Left ventricle myocardium superior (tissue), 1 donor: ENCODE results near the gene RAB6D. TPM values are rescaled to one million over a fixed set of nuclear protein-coding genes. Genes with fewer than 3 reads are reported as not detected.
"Not testable (repeated sequence)": the region's sequence is repeated elsewhere in the genome, so short reads cannot be mapped to it uniquely, and the experiment has no call there.

Experiments used
- ATAC-seq: fragments of 200-7000 bp; cut with Tn5 transposase; one replicate; pipeline ENCODE4 v1.9.1; 2020; ENCODE audit warnings: mild to moderate bottlenecking, moderate library complexity
- DNase-seq: peaks from one replicate; pipeline ENCODE4 v3.0.0-alpha.2; 2020
- intact Hi-C: fragments of 100-400 bp; cut with micrococcal nuclease; formaldehyde crosslinking; loops from one replicate; pipeline ENCODE4 v1.11.0; 2022
- long read RNA-seq: library from polyadenylated mRNA; unstranded; transcript quantifications from one replicate; pipeline ENCODE4 v2.0.0, GENCODE V29; 2021
- total RNA-seq: library from RNA; stranded (reverse); fragmentation: NEBNext Ultra II Directional; extraction: Animal tissue kit (Norgen Biotek cat#: 25700); gene quantifications from one replicate; pipeline ENCODE4 v1.2.1, GENCODE V29; 2021
- donor health status: DM: no; HTN: yes; CAD: no; lungs with severe emphysema.

RAB6D gene
- total RNA-seq, result 0.07 TPM
- long read RNA-seq, result 0 reads

DNA sequence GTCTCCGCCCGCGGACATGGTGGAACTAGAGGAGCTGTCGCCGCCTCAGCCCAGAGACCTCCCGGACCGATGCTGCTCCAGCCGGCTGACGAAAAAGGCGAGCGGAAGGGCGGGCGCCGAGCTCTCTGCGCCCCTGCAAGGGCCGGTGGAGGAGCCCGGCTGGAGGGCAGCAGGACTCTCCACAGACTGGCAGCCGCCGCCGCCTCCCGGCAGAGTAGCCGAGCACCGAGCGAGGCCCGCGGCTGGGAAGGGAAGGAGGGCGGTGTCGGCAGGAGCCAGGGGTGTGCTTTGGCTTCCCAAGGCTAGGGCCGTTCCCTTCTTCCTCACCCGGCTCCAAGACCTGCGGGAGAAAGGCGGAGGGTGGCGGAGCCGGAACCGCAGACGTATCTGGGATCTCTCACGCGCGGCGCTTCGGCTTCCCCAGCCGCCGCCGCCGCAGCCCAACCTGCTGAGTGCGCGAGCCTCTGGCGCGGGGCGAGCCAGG is at the start of gene RAB6D:
RAB6D (minus strand) TSS at position 466 of the 484 bp plus-strand sequence; CDS start at position 18, 448 bp downstream.
- ATAC-seq (peak; percentile 75), DNase-seq (peak; percentile 32)
- intact Hi-C loops, result not testable (repeated sequence)

DNA sequence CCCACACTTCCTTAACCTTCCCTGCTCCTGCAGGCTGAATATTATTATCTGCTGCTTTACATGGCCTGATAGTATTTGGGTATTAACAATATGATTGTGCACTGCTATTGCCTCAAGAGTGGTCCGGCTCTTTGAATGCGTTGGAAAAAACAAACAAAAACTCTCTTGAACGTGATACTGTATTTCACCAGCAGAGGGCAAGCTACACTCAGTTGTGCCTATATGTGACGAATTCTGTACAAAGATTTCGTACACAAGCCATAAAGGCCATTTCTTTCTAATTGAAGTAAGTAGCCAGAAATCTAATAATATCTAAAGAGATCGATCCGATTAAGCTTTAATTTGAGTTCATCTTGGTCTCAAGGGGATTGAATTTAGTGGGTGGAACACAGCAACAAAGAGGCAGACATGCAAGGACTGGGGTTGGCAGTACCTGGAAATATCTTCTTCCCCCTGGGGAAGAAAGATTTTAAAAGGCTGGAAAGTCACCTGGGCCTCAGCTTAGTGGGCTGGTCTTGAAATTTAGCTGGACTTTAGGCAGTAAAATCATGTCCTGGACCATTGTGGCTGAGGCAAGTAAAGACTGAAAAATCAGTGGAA is 49.3 kb upstream of the RAB6D start:
- DNase-seq, result no peak
- ATAC-seq, result peak; percentile 51
- intact Hi-C loops, result no loop called here

- intact Hi-C loops, result no loop called here
Observed at GRCh38 chr2:131410173-131410572, 46.2 kb upstream of the RAB6D start.

GRCh38 chr2:131408778-131409177 is 44.8 kb upstream of the RAB6D start:
- DNase-seq (no peak), ATAC-seq (no peak)
- intact Hi-C loops, result no loop called here

More at GRCh38 chr2:131410173-131410572, 46.2 kb upstream of the RAB6D start:
- ATAC-seq (no peak), DNase-seq (no peak)

DNA sequence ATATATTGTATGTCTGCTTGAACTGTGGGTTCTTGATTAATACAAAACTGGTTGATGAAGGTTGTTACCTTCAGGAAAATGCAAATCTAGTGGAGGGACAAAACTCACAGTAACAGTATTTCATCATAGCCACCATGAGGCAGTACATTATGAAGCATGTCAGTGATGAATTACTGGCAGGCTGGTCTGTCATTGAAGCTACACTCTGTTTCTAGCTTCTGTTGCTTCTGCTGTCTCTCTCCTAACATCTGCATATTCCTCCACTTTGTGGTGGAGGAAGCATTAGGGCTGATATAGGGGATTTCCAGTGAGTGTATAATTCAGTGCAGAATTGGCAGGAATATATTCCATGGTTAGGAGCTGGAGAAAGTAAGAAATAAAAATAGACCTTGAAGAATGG is 44.2 kb upstream of the RAB6D start:
- intact Hi-C loops, result no loop called here
- no peak for DNase-seq

DNA sequence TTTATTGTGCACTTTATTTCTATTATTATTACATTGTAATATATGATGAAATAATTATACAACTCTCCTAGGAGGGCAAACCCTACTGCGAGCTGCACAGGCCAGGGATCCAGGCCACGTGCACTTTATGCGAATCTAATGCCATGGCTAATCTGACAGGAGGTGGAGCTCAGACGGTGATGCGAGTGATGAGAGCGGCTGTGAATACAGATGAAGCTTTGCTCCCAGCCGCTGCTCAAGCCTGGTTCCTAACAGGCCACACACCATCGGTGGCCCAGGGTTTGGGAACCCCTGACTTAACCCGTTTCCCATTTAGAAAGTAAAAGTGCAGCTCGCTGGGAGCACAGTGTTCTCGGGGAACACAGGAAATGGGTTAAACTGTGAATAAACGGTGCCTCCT is 40.8 kb upstream of the RAB6D start:
- DNase-seq (no peak), ATAC-seq (no peak)
- intact Hi-C loops, result no loop called here

More for the DNA sequence above, 44.2 kb upstream of the RAB6D start:
- ATAC-seq, result no peak

DNA sequence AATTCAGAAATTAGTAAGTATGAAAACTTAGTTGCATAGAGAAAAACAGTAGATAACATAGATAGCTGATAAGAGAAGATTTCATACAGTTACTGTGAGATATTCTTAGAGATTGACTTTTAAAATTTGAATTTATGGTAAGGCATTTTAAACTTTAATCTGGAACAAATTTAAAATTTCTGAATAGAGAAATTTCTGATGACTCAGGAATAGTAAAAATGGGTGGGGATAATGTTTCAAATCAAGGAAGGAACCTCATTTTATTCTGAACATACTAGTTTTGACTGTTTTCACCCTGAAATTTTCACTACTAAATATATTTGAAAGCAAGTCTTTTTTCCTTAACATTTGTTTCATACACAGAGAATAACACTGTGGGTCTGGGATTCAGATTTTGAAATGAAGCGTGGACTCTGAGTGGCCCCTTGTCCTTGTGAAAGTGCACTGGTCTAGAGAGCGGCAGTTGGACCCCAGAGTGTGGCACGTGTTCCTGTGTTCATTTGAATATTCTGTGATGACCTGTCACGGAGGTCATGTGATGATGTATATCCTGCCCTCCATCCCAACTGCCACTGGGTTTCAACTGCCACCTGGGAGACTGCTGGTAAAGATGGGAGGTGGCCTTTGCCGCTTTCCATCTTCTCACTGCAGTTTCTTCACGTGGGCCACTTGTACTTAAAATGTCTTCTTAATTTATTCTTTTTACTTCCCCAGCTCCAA is 38.5 kb upstream of the RAB6D start:
- ATAC-seq, result no peak
- intact Hi-C loops, result no loop called here
- no peak for DNase-seq

- no peak for ATAC-seq
- no peak for DNase-seq
- intact Hi-C loops, result no loop called here
Observed at GRCh38 chr2:131400849-131401248, 36.9 kb upstream of the RAB6D start.

DNA sequence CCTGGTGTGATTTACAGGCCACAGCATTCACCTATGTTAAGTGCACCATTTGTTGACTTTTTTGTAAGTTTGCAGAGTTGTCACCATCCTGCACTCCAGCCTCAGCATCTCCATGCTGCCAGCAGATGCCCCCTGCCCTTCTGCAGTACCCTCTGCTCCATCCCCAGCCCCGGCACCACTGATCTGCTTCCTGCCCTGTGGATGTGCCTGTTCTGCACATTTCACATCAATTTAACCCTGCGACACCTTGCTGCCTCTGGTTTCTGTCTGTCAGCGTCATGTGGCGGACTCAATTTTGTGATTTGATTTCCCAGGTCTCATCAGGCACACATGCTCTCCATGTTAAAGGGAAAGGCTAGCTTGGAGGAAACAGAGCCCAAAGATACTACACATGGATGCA is 36.5 kb upstream of the RAB6D start:
- ATAC-seq, DNase-seq, intact Hi-C loops: not testable (repeated sequence)

- intact Hi-C loops, DNase-seq, ATAC-seq: not testable (repeated sequence)
Observed at GRCh38 chr2:131396209-131396608, 32.2 kb upstream of the RAB6D start.

DNA sequence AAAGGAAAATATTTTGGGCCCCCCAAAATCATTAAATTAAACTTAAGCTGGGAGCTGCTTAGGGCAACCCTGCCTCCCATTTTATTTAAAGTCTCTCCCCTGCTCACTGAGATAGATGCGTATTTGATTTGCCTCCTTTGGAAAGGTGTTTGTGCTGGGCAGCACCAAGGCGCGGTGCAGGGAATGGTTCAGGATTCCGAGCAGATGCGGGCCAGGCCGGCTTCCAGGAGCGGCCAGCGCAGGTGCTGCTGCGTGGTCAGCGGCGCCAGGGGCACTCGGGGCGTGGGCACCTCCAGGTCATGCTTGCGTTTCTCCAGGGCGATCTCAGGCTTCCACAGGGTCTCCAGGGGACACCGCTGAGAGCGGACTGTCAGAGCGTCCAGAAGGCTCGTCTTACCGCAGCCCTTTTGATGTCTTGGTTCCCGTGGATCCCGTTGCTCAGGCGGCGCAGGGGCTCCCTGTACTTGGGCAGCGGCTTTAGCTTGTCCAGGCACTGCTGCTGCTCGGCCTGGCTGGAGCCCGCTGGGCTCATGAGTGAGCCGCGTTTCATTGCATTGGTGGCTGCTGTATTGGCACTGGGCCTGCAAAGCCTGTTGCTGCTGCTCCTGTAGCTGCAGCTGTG is 31.2 kb upstream of the RAB6D start:
- ATAC-seq, result peak; percentile 71
- intact Hi-C loops, result not testable (repeated sequence)

GRCh38 chr2:131394147-131394931 is 30.4 kb upstream of the RAB6D start:
- ATAC-seq, result peak; percentile 83
- intact Hi-C loops, result no loop called here
- no peak for DNase-seq

More for the DNA sequence above, 31.2 kb upstream of the RAB6D start:
- not testable (repeated sequence) for DNase-seq

- DNase-seq, ATAC-seq, intact Hi-C loops: not testable (repeated sequence)
Observed at GRCh38 chr2:131391953-131392352, 28.0 kb upstream of the RAB6D start.

DNA sequence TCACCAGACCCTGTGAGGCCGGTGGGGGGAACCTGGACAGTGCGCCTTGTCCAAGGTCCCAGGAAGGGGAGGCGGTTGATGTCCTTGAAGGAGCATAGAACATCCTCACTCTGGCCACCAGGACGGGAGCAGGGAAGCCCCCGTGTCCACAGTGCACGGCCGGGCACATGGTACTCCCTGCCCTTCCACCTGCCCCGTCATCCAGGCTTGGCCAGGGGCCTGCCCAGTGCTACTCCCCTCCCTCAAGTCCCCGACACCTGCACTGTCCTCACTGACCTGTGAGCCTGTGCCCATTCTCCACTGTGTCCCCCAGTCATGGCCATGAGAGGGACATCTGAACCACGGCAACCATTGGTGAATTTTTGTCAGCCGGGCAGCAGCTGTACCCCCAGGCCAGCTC is 27.5 kb upstream of the RAB6D start:
- DNase-seq, ATAC-seq, intact Hi-C loops: not testable (repeated sequence)

- intact Hi-C loops, ATAC-seq, DNase-seq: not testable (repeated sequence)
Observed at GRCh38 chr2:131390495-131391130, 26.6 kb upstream of the RAB6D start.

DNA sequence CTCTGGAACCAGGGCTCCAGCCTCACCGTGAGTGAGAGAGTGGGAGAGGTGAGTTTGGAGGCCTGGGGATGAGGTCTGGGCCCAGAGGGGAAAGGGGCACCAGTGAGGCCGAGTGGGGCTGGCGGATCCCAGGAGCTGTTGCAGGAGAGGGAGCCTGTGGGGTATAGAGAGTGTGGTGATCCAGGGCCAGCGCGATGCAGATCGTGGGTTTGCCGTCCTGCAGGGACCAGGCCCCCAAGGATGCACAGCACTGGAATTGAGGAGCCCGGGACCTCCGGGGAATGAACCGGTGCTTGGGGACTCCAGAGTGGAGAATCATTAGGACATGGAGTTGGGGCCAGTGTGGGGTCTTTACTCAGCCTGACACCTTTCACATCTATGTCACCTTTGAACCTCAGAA is 25.7 kb upstream of the RAB6D start:
- DNase-seq (no peak), ATAC-seq (no peak)
- intact Hi-C loops, result no loop called here

- intact Hi-C loops, result not testable (repeated sequence)
Observed at GRCh38 chr2:131388834-131389233, 24.9 kb upstream of the RAB6D start.

DNA sequence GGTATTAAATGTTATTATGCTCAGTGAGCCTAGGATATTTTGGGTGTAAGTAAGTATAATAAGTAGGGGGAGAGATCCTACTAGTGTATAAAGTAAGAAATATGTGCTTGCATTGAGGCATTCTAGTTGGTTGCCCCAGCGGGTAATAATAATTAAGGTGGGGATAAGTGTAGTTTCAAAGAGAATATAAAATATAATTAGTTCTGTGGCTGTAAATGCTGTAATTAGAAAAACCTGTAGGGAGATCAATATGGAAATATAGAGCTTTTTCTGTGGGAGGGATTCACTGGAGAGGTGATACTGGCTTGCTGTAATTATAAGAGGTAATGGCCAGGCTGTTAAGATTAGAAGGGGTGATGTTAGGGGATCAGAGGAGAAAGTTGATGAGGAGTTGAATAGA is 9.1 kb upstream of the RAB6D start:
- ATAC-seq, intact Hi-C loops, DNase-seq: not testable (repeated sequence)

More at GRCh38 chr2:131388834-131389233, 24.9 kb upstream of the RAB6D start:
- not testable (repeated sequence) for ATAC-seq, DNase-seq

DNA sequence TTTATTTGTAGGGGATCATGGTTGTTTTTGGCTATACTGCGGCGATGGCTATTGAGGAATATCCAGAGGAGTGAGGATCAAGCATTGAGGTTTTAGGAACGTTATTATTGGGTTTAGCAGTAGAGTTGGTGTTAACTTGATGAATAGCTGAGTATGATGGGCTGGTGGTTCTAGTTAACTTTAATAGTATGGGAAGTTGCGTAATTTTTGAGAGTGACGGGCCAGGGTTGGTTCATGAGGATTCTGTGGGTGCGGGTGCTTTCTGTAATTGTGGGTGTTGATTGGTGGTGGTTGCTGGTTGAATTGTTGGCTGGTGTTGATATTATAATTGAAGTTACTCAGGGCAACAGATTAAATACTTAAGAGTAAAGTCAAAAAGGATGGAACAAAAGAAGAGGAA is 6.0 kb upstream of the RAB6D start:
- ATAC-seq (no peak), DNase-seq (no peak)
- intact Hi-C loops, result no loop called here
